Right lobe of liver (tissue), 4 donors: ENCODE results near the gene EFCAB7.

ENCODE experiments used
- CTCF ChIP-seq, 4 donors: fragments of 200-600 bp in 3 of 4; fragments of 450-650 bp in 1 of 4; IDR thresholded peaks; one replicate each; pipeline versions ENCODE4 v1.5.1 to v1.8.0; 2016 to 2022; ENCODE audit warnings: antibody characterized with exemption in 4 of 4, mild to moderate bottlenecking in 2 of 4
- POLR2A ChIP-seq: fragments of 450-650 bp; IDR thresholded peaks from one replicate; pipeline ENCODE4 v1.6.1; 2017; ENCODE audit warnings: antibody characterized with exemption, mild to moderate bottlenecking
- donor health status: DM: no; HTN: no; CAD: no.
- donor health status: DM: no; HTN: no; CAD: no.
- donor health status: DM: no; HTN: yes; CAD: no.

- TF ChIP-seq POLR2A (no peak), CTCF (IDR thresholded peaks at IDR 0.05) (no peak)
These were observed 22.5 kb downstream of the EFCAB7 start for GRCh38 chr1:63545780-63546179.
